Measurements from ENCODE around the gene MEF2A.
"Not testable (repeated sequence)": the region's sequence is repeated elsewhere in the genome, so short reads cannot be mapped to it uniquely, and the experiment has no call there.

The MEF2A gene

GRCh38 chr15:99565299-99566156 lies at the start of gene MEF2A:
Gene MEF2A, plus strand, starts transcription at chr15:99565984. Its CDS starts 67,136 bp downstream, at chr15:99633120.
- peak; percentile 87 for DNase-seq

DNA sequence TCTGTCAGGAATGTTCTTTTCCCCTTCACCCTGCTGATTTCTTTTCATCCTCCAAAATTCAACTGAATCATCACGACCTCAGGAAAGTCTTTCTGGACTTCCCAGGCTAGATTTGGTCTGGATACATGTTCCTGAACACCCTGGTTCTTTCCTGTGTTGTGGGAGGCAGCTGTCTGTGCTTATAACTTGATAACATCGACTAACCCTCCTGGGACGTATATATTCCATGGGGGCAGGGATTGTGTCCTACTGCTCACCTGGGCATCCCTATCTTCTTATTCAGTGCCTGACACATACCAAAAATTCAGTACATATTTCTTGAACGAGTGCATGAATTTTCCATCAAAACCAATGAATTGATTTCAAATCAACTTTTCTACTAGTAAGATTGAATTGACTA lies 47.6 kb upstream of the MEF2A start:
- no peak for DNase-seq

- not testable (repeated sequence) for DNase-seq
Measured at GRCh38 chr15:99519366-99519765, 46.4 kb upstream of the MEF2A start.

DNA sequence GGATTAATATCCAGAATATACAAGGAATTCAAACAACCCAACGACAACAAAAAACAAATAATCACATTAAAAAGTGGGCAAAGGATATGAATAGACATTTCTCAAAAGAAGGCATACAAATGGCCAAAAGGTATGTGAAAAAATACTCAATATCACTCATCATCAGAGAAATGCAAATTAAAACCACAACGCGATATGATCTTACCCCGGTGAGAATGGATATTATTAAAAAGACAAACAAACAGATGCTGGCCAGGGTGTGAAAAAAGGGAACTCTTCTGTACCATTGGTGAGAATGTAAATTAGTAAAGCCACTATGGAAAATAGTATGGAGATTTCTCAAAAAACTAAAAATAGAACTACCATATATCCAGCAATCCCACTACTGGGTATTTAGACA lies 43.5 kb upstream of the MEF2A start:
- no peak for DNase-seq

- no peak for DNase-seq
Measured at GRCh38 chr15:99526176-99526575, 39.6 kb upstream of the MEF2A start.

DNA sequence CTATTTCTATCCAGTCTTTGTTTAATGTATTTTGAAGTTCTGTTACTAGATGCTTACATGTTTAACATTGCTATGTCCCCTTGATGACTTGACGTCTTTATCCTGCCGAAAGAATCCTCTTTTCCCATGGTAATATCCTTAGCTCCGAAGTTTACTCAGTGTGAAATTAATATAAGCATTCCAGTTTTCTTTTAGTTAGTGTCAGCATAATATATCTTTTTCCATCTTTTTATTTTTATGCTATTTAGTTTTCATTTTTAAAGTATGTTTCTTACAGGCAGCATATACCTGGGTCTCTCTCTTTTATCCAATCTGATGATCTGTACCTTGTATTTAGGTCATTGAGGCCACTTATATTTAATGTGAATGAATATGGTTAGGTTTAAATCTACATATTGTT lies 39.1 kb upstream of the MEF2A start:
- DNase-seq = no peak

DNA sequence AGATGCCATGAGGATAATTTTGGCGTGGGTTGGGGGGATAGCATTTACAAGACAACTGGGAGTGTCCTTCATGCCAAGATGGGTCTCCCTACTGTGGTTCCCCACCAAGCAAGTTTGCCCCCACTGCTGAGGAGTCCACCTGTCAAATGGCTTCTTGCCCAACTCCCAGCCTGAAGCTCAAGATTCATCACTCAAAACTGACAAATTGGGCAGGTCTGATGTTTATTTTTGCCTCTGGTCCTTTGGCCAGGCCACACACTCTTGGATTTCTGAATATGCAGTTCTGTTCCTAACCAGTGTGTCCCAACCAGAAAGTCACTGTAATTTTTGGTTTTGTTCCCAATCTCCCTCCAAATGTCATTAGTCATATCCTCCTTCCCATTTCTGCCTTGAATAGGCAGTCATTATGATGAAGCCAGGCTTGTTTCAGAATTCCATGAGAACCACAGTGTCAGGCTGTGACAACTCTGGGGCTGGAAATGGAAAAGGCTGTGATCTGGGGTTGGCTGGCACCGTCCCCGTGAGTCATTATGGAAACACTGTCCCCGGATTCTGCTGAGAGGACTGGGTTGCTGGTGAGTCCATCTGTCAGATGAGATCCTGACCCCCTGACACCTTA lies 29.3 kb upstream of the MEF2A start:
- no peak for DNase-seq

DNA sequence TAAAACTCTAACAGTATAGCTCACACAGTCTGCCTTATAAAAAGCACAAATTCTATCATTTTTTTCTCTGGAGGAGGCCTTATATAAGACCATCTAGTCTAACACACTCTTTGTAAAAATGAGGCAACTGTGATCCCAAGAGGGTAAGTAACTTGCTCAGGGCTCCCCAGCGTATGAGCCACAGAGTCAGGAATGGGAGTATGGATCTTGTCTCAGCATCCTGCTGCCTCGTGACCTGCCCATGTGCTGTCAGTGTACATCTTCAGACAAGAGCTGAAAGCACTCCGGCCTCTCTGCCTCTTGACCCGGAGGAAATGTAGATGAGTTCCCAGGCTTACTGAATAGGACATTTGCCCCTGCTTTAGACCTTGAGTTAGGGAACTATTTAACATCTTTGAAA lies 28.4 kb upstream of the MEF2A start:
- DNase-seq = no peak

GRCh38 chr15:99538261-99538660 lies 27.5 kb upstream of the MEF2A start:
- no peak for DNase-seq

DNA sequence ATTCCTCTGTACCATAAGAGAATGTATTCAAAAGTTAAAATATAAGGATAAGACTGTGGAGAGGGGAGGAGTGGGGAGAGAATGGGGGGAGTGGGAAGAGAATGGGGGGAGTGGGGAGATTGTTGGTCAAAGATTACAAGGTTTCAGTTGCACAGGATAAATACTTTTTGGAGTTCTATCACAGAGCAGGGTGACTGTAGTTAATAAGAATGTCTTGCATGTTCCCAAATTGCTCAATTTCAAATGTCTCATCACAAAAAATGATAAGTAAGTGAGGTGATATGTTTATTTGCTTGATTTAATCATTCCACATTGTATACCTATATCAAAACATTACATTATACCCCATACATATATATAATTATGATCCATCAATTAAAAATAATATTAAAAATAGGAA lies 23.0 kb upstream of the MEF2A start:
- no peak for DNase-seq

- DNase-seq = no peak
Measured at GRCh38 chr15:99545605-99546004, 20.2 kb upstream of the MEF2A start.

DNA sequence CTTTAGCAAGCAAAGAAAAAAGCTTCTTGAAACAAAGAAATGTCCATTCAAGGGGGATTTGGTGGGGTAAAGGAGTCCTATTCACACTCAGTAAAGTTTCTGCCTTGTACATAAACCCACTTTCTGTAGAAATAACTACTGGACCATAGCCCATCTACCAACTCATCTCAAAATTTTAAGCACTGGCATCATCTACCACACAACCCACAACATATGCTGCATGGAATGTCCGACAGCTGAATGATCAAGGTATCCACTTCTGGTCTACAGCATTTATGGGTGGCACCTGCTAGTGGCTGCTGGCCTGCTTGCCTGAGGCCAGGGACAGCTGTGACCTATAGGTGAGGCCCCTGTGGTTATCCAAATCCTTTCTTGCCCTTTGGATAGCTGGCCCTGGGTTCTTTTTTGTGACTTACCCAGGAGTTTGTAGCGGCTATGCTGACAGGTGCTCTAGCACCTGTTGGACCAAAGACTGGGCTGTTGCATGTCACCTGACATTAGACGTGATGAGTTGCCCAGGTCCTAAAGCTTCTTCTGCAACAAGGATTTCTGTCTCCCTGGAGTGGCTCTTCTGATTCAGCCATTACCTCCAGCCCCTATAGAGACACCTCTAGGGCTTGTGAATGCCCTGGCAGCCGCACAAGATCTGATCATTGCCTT lies 19.2 kb upstream of the MEF2A start:
- DNase-seq = no peak

- DNase-seq = no peak
Measured at GRCh38 chr15:99547517-99547916, 18.3 kb upstream of the MEF2A start.

DNA sequence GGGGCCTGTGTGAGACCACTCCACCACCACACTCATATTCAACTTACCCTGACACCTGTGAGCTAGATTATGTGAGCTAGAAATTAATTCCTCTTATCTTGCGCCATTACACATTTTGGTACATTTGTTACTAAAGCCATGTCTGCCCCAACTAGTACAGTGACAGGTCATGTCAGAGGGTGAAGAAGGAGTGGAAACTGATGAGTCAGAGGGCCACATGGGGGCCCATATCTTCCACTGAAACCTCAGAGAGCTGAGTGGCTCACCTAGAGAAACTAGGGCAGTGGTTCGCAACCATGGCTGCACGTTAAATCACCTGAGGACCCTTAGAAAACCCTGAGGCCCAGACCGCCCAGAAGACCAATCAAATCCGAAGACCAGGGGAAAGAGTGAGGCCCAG lies 15.7 kb upstream of the MEF2A start:
- DNase-seq = no peak

- no peak for DNase-seq
Measured at GRCh38 chr15:99552111-99552510, 13.7 kb upstream of the MEF2A start.

DNA sequence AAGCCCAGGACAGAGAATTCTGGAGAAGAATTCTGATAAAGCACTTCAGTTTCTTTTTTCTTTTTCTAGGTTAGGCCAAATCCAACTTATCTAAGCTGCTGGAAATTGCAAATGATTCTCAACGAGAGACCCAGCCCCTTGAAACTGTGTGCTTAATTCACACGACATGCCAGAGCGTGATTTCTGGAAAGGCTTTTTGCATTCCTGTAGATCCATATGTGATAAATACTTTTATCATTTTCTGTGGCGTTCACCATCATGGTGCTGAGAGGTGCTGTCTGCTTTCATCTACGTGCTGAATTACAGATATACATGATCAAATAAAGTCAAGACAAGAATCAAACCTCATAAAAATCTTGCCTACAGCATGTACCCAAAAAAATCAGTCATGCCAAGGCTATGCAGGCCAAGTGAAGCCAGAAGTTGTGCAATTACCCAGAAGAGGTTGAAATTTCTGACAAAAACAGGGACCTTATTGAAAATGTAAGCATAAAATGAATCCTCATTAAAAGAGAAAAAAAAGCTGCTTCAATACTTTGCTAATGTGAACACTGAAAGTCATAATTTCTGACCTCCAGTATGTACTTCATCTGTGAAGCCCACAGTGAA lies 10.8 kb upstream of the MEF2A start:
- no peak for DNase-seq

DNA sequence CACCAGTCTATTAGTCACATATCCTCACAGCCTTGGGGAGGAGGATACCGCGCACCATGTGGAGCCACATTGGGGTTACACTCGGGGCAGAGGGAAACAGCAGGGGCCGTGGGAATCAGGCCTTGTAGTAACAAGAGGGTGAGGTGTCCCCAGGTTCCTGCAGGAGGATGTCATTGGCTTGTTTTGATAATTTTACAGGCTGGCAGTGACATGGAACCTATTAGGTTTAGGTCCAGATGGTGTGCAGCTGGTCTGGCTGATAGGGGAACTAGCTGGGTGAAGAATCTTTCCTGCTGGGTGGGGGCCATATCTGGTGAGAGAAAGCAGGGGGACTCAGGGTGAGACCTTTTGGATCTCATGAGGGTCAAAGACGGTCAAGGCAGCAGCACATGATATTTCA lies 9.8 kb upstream of the MEF2A start:
- no peak for DNase-seq

DNA sequence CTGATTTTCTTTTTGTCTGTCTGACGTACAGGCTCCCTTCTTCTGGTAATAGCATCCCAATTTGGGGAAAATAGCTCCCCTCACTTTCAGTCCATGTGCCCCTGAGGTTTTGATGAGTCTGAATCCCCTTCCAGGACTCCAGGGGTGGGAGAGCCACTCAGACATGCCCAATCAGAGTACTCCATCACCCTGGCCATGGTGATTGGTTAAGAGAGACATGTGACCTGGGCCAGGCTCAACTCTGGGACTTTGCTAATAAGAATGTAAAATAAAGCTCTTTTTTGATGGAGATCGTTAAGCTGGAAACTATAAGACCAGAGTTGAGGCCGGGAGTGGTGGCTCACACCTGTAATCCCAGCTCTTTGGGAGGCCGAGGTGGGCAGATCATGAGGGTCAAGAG lies 9.2 kb upstream of the MEF2A start:
- DNase-seq = no peak

DNA sequence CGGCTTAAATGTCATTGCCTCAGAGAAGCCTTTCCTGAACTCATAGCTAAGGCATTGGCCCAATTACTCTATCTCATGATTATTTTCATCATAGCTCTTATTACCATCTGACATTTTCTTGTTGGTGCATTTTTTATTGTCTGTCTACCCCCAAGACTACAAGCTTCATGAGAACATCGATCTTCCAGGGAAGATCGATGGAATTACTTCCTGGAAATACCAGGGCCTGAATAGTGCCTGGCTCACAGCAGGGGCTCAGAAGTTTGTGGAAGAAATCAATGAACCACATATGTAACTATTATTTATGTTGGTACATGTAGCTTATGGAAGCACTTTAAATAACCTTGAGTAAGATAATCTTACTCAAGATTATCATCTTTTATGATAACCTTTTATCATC lies 7.7 kb upstream of the MEF2A start:
- no peak for DNase-seq

DNA sequence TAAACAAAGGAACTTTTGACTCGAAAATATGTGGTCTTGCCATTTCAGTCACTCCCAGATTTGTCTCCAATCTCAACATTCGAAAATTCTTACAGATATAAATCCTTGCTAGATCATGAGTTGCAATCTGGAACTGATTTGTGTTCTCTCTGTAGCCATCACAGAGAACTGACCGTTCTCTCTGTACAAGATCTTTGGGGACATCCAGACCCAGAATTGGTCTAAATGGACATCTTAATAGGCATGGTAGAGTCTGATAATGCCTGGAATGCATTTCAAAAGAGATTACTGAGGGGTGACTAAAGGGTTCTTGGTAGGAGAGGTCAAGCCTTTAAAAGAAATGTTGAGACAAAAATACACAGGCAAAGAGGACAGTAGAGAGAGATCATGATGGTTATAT lies 7.2 kb upstream of the MEF2A start:
- no peak for DNase-seq

- no peak for DNase-seq
Measured at GRCh38 chr15:99561476-99562230, 4.1 kb upstream of the MEF2A start.

DNA sequence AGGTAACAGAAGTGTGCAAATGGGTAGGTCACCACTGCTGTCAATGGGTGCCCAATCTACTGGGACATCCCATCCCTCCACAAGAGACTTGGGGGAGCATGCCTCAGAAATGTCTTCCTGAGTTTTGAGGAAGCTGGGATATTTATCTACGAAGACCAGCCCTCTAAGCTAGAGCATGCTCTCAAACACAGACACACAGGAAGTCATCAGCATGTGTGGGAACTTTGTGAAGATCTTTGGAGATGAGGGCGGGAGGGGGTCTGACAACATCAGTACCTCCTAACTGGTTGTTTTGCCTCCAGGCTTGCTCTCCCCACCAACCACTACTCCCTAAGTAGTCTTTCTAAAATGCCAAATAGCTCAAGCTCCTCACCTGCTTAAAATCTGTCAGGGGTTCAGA lies 3.5 kb upstream of the MEF2A start:
- peak; percentile 77 for DNase-seq
